SH-SY5Y (cell line): Measurements from ENCODE around the gene PNPLA2.

Experiments
- GATA2 ChIP-seq: IDR thresholded peaks from 2 replicates; pipeline ENCODE4 v1.6.1; 2011; ENCODE audit warnings: mild to moderate bottlenecking, low read depth, low read length
- GATA3 ChIP-seq: IDR thresholded peaks from 2 replicates; pipeline ENCODE4 v1.6.1; 2011; ENCODE audit warnings: low read depth, mild to moderate bottlenecking, low read length, moderate library complexity

DNA sequence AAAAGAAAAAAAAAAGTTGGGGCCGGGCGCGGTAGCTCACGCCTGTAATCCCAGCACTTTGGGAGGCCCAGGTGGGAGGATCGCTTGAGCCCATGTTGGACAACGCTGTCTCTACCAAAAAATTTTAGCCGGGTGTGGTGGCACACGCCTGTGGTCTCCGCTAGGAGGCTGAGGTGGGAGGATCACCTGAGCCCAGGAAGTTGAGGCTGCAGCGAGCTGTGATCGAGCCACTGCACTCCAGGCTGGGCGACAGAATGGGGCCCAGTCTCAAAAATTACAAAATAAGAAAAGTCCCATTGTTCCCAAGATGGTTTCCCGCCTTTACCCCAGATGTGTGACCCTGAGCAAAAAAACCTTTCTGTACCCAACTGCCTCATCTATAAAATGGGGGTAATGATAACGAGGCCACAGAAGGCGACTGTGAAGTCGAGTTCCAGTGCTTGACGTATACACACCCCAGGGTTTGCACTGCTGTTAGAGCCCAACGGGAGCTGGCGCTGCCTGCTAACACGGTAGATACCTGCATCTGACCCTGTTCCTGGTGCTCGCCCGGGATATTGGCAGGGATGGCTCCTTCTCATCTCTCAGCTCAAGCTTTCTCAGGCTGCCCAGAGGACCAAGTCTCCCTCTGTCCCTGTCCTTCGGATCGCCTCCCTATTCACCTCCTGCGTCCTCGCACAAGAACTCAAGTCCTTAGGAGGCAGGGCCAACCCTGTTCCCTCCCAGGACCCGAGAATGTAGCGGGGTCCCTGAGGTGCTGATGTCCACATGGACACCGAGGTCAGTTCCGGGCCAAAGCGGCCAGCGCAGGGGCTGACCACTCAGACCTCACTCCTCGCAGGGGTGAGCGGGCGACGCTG, 10.1 kb upstream of the PNPLA2 start:
- TF ChIP-seq GATA2: no peak
- no peak for TF ChIP-seq GATA3
